DND-41 (cell line): ENCODE results near the gene RAVER2.

ENCODE experiments used
- CTCF ChIP-seq: IDR thresholded peaks from 2 replicates; pipeline ENCODE4 v1.5.1; 2012; ENCODE audit warnings: borderline replicate concordance, low read length, moderate library complexity, mild to moderate bottlenecking; ENCODE audit not compliant: poor library complexity, severe bottlenecking; ENCODE audit errors: extremely low read depth
- EZH2 ChIP-seq: IDR thresholded peaks from 3 replicates; pipeline ENCODE4 v1.6.1; 2012; ENCODE audit warnings: borderline replicate concordance, low read depth, mild to moderate bottlenecking, moderate library complexity, low read length, inconsistent platforms; ENCODE audit not compliant: severe bottlenecking

- TF ChIP-seq CTCF = no peak
- no peak for TF ChIP-seq EZH2
These were observed 3.8 kb downstream of the RAVER2 start for GRCh38 chr1:64748706-64749105.
